Stimulated activated CD8-positive, alpha-beta memory T cell treated with anti-CD3 and anti-CD28 coated beads, Interleukin-7, amount 100 ng/mL, for 1 hour (primary cell): Measurements from ENCODE around the gene CLCN7.

Experiments used
- DNase-seq, 2 donors: peaks; one replicate each; pipeline ENCODE4 v3.0.0-alpha.2; 2020; ENCODE audit warnings: low read depth in 2 of 2

Gene CLCN7

DNA sequence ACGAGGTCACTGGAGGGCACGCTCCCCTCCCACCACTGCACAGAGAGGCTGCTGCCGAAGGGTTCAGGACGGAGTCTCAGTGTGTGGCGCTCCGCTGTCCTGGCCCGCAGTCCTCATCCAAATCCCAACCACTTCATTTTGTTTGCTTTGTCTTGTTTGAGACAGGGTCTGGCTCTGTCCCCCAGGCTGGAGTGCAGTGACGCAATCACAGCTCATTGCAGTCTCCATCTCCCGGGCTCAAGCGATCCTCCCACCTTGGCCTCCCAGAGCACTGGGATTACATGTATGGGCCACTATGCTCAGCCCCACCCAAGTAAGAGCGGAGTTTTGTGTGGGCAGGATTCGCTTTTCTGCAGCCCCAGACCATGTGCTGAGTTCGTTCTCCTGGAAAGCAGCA lies 73.1 kb downstream of the CLCN7 start:
- DNase-seq: no peak

- DNase-seq: no peak
Measured at GRCh38 chr16:1401061-1401757, 73.6 kb downstream of the CLCN7 start.

GRCh38 chr16:1398826-1399581 lies 75.8 kb downstream of the CLCN7 start:
- DNase-seq: no peak

DNA sequence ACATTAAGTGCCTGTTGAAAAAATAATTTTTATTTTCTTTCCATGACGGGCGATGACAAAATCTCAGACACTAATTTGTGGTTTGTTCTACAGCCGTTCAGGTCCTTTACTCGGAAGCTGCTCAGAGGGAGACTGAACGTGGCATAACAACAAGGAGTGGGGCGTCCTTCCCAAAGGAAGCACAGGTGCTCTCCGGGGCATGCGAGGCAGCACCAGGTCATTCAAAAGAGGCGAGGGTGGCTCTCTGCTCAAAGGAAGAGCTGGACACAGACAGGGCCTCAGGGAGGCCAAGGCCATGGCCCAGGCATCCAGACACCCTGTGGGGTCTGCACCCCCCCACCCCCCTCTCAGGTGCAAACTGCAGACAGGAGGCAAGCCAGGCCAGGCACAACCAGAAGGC lies 76.5 kb downstream of the CLCN7 start:
- DNase-seq: no peak

DNA sequence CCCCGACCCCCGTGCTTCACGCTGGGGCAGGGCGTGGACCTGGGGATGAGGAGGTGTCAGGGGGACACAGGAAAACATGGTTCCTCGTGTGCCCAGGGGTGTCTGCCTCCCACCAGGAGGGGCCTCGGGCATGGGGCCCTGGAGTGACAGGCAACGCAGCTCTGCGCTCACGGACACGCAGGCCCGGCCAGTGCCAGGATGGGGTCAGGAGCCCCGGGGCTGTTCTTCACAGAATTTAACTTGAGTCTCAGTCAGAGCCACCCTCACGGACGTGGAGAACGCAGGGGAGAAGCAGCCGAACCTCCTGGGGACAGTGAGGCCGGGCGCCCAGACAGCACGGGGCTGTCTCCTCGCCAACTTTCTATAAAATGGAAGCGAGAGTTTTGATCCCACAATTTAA lies 77.0 kb downstream of the CLCN7 start:
- DNase-seq: no peak

DNA sequence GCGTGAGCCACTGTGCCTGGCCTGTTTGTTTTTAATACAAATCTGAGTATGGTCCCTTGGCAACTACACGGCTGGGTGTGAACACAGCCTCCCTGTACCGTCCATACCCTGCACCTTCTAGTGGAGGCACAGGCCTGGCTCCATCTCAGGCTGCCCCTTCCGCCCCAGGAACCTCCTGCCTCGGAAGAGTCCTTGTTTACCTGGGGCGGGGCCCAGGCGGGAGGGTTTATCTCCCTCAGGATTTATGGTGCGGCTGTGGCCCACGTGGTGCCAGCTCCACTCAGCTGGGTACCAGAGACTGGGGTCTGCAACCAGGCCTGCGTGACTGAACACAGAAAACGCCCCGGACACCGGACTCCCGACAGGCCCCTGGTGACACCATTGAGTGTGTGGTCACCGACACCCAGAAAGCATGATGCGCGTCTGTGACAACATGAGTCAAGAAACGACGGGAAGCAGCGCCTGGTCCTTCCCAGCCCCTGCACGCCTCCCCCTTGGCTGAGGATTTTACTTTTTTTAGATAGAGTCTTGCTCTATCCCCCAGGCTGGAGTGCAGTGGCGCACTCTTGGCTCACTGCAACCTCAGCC lies 79.3 kb downstream of the CLCN7 start:
- DNase-seq: no peak
